ENCODE measurements around the gene CLEC18B. TPM values are rescaled to one million over a fixed set of nuclear protein-coding genes. Genes with fewer than 3 reads are reported as not detected.
"Not testable (repeated sequence)": the region's sequence is repeated elsewhere in the genome, so short reads cannot be mapped to it uniquely, and the experiment has no call there.

The CLEC18B gene
- total and polyA plus RNA-seq, 11 donors: 0.14 to 1.5 (median 0.28) TPM; not detected in 5

- H3K36me3 ChIP-seq: peaks cover 0 to 15% (median 6%) of the 10 kb centered on the region in 9 donors
- peak in 1 of 2 donors; percentile 63 for TF ChIP-seq POLR2A (IDR thresholded peaks at IDR 0.05)
- H3K9me3 ChIP-seq; H3K27me3 ChIP-seq; intact Hi-C loops (cut with DNase I): not testable (repeated sequence)
- ATAC-seq: peak; percentile 97 to 98 (median 98)
- peaks cover 0 to 32% (median 13%) of the 10 kb centered on the region in 12 donors for H3K4me1 ChIP-seq
- peak overlapping the region; percentile 55 to 88 (median 82) for H3K4me3 ChIP-seq
- DNase-seq: peak; percentile 97 to 100 (median 99)
- 1% methylated on average over 31 to 68 of the region's 81 CpGs for WGBS, 4 donors
- H3K27ac ChIP-seq: peak overlapping the region; percentile 65 to 94 (median 85)
Measured at GRCh38 chr16:74368002-74368911, 53.0 kb downstream of the CLEC18B start.

- peak overlapping the region; percentile 55 to 88 (median 82) for H3K4me3 ChIP-seq
- intact Hi-C loops (cut with DNase I); H3K27me3 ChIP-seq; H3K9me3 ChIP-seq: not testable (repeated sequence)
- peak; percentile 35 to 83 (median 62) for DNase-seq
- peak; percentile 25 to 64 (median 59) for ATAC-seq
- WGBS, 4 donors: 0% methylated on average over 28 to 35 of the region's 35 CpGs
- H3K4me1 ChIP-seq: peaks cover 0 to 32% (median 13%) of the 10 kb centered on the region in 12 donors
- H3K36me3 ChIP-seq: peaks cover 0 to 18% (median 11%) of the 10 kb centered on the region in 9 donors
- peak overlapping the region; percentile 65 to 94 (median 85) for H3K27ac ChIP-seq
Measured at GRCh38 chr16:74367469-74368001, 53.7 kb downstream of the CLEC18B start.

DNA sequence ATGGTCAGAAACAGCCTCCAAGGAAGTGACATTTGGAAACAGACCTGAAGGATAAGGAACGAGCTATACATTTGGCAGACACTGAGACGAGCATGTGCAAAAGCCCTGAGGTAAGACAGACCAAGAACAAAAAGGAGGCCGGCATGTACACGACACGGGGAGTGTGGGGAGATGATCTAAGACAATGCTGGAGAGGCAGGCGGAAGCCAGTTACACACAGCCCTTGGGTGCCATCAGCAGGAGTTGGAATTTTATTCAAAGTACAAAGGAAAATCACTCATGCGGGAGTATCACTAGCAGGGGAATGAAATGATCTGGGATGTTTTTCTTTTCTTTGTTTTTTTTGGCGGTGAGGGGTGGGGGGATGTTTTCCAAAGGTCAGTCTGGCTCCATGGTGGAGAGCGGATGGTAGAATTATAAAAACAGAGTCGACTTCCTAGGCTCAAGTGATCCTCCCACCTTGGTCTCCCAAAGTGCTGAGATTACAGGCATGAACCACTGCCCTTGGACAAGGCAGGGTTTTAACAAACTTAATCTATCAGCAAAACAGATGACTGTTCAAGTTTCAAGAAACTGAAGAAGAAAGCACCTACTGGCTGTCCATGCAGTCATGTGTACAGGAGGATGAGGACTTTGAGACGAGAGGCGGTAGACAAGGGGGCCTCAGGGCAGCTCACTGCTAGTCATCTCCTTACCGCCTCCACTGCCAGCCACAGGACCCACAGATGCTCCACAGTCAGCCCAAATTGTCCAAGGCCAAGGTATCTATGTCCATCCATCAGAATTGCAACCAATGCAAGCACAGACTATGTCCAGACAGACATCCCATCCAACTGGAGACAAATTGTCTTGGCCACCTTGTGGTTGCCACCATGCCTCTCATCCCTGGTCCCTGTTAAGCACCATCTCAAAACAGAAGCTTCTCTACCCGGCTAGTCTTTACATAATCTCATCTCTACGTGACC is 59.4 kb downstream of the CLEC18B start:
- H3K9me3 ChIP-seq; H3K27me3 ChIP-seq; H3K4me3 ChIP-seq; H3K27ac ChIP-seq; DNase-seq; intact Hi-C loops (cut with DNase I): not testable (repeated sequence)
- WGBS, 4 donors: 66 to 81% (median 75%) methylated on average over 9 to 11 of the region's 15 CpGs
- Histone ChIP-seq H3K36me3 (peaks cover 0 to 59% (median 42%) of the 10 kb centered on the region in 9 donors), H3K4me1 (peaks cover 0 to 22% (median 8%) of the 10 kb centered on the region in 12 donors)
- ATAC-seq: peak in 3 of 4 donors; percentile 6 to 15 (median 7)

Other genes with a start within 250 kb of the CLEC18B start
- 100 to 1,000 TPM; 101 to 162 (median 131) TPM for gene PSMD7, start 124.7 kb downstream of the CLEC18B start, total RNA-seq
- 100 to 1,000 TPM in 1 of 2 donors, 10 to 100 TPM in 1; 74.1 to 226 TPM for gene PSMD7, start 124.7 kb downstream of the CLEC18B start, polyA plus RNA-seq
- 1 to 10 TPM in 6 of 9 donors, under 1 TPM in 1, not detected in 2; 0.72 to 2.9 (median 1.6) TPM for gene NPIPB15, start 45.2 kb downstream of the CLEC18B start, total RNA-seq
- 1 to 10 TPM; 1.9 to 3.4 TPM for gene NPIPB15, start 45.2 kb downstream of the CLEC18B start, polyA plus RNA-seq
- gene GLG1, start 185.6 kb upstream of the CLEC18B start, total RNA-seq: 100 to 1,000 TPM in 6 of 9 donors, 10 to 100 TPM in 3; 86.7 to 138 (median 115) TPM
- 10 to 100 TPM; 26.5 to 59.6 TPM for gene GLG1, start 185.6 kb upstream of the CLEC18B start, polyA plus RNA-seq
- gene RFWD3, start 245.4 kb upstream of the CLEC18B start, total RNA-seq: 10 to 100 TPM in 2 of 9 donors, 1 to 10 TPM in 7; 3.9 to 14.4 (median 5.3) TPM
- 1 to 10 TPM; 3.3 to 5.1 TPM for gene RFWD3, start 245.4 kb upstream of the CLEC18B start, polyA plus RNA-seq